SH-SY5Y (cell line): ENCODE results near the gene BAHD1.

ENCODE experiments used
- GATA2 ChIP-seq: IDR thresholded peaks from 2 replicates; pipeline ENCODE4 v1.6.1; 2011; ENCODE audit warnings: mild to moderate bottlenecking, low read depth, low read length
- GATA3 ChIP-seq: IDR thresholded peaks from 2 replicates; pipeline ENCODE4 v1.6.1; 2011; ENCODE audit warnings: low read depth, mild to moderate bottlenecking, low read length, moderate library complexity

DNA sequence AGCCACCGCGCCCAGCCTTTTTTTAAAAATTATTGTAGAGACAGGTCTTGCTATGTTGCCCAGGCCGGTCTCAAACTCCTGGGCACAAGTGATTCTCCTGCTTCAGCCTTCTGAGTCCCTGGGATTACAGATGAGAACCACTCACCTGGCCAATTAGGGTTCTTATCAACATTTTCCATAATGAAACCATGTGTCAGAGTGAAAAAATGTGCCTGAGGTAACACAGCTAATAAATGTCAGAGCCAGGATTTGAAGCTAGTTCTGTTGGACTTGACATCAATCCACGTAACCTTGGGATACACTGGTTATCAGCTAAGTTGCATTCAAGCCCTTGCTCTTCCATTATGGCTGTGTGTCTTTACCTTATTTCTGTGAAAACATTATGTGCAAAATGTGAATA is 59.2 kb downstream of the BAHD1 start:
- TF ChIP-seq GATA3 (no peak), GATA2 (no peak)
